Neural crest cell (in vitro differentiated cells): ENCODE measurements around the gene BBLN. TPM values are rescaled to one million over a fixed set of nuclear protein-coding genes. Genes with fewer than 3 reads are reported as not detected.

ENCODE experiments used
- DNase-seq: peaks from one replicate; pipeline ENCODE4 v3.0.0; 2021; ENCODE audit warnings: low read depth, mixed read lengths, low spot score
- H3K27ac Mint-ChIP-seq: one replicate; pipeline ENCODE4 v1.8.0; 2021; ENCODE audit warnings: mild to moderate bottlenecking, mixed read lengths; ENCODE audit not compliant: unreplicated experiment
- H3K27me3 Mint-ChIP-seq: 2 replicates; pipeline ENCODE4 v1.8.0; 2021; ENCODE audit warnings: low read depth, mild to moderate bottlenecking, mixed read lengths
- H3K36me3 Mint-ChIP-seq: 2 replicates; pipeline ENCODE4 v1.8.0; 2021; ENCODE audit warnings: low read depth, mild to moderate bottlenecking, mixed read lengths
- H3K4me1 Mint-ChIP-seq: 2 replicates; pipeline ENCODE4 v1.8.0; 2021; ENCODE audit warnings: mixed read lengths
- H3K4me3 Mint-ChIP-seq: one replicate; pipeline ENCODE4 v1.8.0; 2021; ENCODE audit warnings: mild to moderate bottlenecking, mixed read lengths
- H3K9me3 Mint-ChIP-seq: 2 replicates; pipeline ENCODE4 v1.8.0; 2021; ENCODE audit warnings: mixed read lengths
- CTCF ChIP-seq: fragments of 200-600 bp; sonication (generic); conservative IDR thresholded peaks from 2 replicates; pipeline ENCODE4 v1.5.0; 2021; ENCODE audit warnings: antibody characterized with exemption, mild to moderate bottlenecking
- total RNA-seq: library from RNA; stranded (reverse); gene quantifications from 2 replicates; pipeline ENCODE4 v1.2.1, GENCODE V29; 2021

The BBLN gene
- total RNA-seq, 1 donor from 2014 or later, result 82.5 TPM

- TF ChIP-seq CTCF, result peak; percentile 89
- no peaks in the 10 kb centered on the region for H3K36me3 Mint-ChIP-seq
- H3K4me3 Mint-ChIP-seq, result peak within 1 kb of the TSS; percentile 93
- H3K27ac Mint-ChIP-seq, result peak within 1 kb of the TSS; percentile 98
- peak; percentile 66 for DNase-seq
- H3K4me1 Mint-ChIP-seq, result peaks cover 35% of the 10 kb centered on the region
- H3K27me3 Mint-ChIP-seq, result no peaks in the 10 kb centered on the region
- H3K9me3 Mint-ChIP-seq, result no peaks in the 10 kb centered on the region
Measured at GRCh38 chr9:128203024-128203706, 43.1 kb downstream of the BBLN start, which contains the start of gene DNM1. DNM1 (plus strand) TSS chr9:128203379; CDS start chr9:128203471, 92 bp downstream.

- H3K4me3 Mint-ChIP-seq, result peak overlapping the region; percentile 91
- peak overlapping the region; percentile 94 for H3K27ac Mint-ChIP-seq
- DNase-seq, result peak; percentile 36
- no peaks in the 10 kb centered on the region for H3K27me3 Mint-ChIP-seq
- no peaks in the 10 kb centered on the region for H3K9me3 Mint-ChIP-seq
- H3K4me1 Mint-ChIP-seq, result peaks cover 35% of the 10 kb centered on the region
- TF ChIP-seq CTCF, result no peak
- no peaks in the 10 kb centered on the region for H3K36me3 Mint-ChIP-seq
Measured at GRCh38 chr9:128203707-128204551, 43.9 kb downstream of the BBLN start.

GRCh38 chr9:128204858-128205257, 44.8 kb downstream of the BBLN start:
- H3K36me3 Mint-ChIP-seq, result no peaks in the 10 kb centered on the region
- DNase-seq, result no peak
- H3K4me3 Mint-ChIP-seq, result peak overlapping the region; percentile 91
- peak overlapping the region; percentile 94 for H3K27ac Mint-ChIP-seq
- H3K27me3 Mint-ChIP-seq, result no peaks in the 10 kb centered on the region
- H3K4me1 Mint-ChIP-seq, result peaks cover 35% of the 10 kb centered on the region
- H3K9me3 Mint-ChIP-seq, result no peaks in the 10 kb centered on the region
- no peak for TF ChIP-seq CTCF

GRCh38 chr9:128205296-128205944, 45.4 kb downstream of the BBLN start:
- H3K27ac Mint-ChIP-seq, result no peak overlapping the region
- H3K4me3 Mint-ChIP-seq, result peak overlapping the region; percentile 91

More at GRCh38 chr9:128205296-128205944, 45.4 kb downstream of the BBLN start:
- no peak for DNase-seq
- no peak for TF ChIP-seq CTCF
- H3K4me1 Mint-ChIP-seq, result peaks cover 35% of the 10 kb centered on the region
- no peaks in the 10 kb centered on the region for H3K36me3 Mint-ChIP-seq
- H3K27me3 Mint-ChIP-seq, result no peaks in the 10 kb centered on the region
- H3K9me3 Mint-ChIP-seq, result no peaks in the 10 kb centered on the region
